Immature natural killer cell (primary cell): ENCODE measurements around the gene HOXA6. TPM values are rescaled to one million over a fixed set of nuclear protein-coding genes. Genes with fewer than 3 reads are reported as not detected.

Experiments used
- DNase-seq, 3 donors: peaks; one replicate each; pipeline ENCODE4 v3.0.0; 2022; ENCODE audit warnings: mixed read lengths in 1 of 3
- H3K27ac Mint-ChIP-seq, 6 donors: one replicate each; pipeline ENCODE4 v1.8.0; 2020; ENCODE audit warnings: mixed read lengths in 6 of 6, mild to moderate bottlenecking in 5 of 6, inconsistent platforms in 4 of 6, moderate library complexity in 3 of 6
- H3K27me3 Mint-ChIP-seq, 3 donors: one replicate each; pipeline ENCODE4 v1.8.0; 2020 to 2021; ENCODE audit warnings: low read depth in 3 of 3, mild to moderate bottlenecking in 3 of 3, mixed read lengths in 3 of 3, moderate library complexity in 3 of 3, inconsistent platforms in 1 of 3
- H3K36me3 Mint-ChIP-seq, 3 donors: one replicate each; pipeline ENCODE4 v1.8.0; 2020; ENCODE audit warnings: mixed read lengths in 3 of 3, inconsistent platforms in 2 of 3, mild to moderate bottlenecking in 2 of 3
- H3K4me1 Mint-ChIP-seq, 2 donors: one replicate each; pipeline ENCODE4 v1.8.0; 2020; ENCODE audit warnings: inconsistent platforms in 2 of 2, mild to moderate bottlenecking in 2 of 2, mixed read lengths in 2 of 2, moderate library complexity in 1 of 2
- H3K4me3 Mint-ChIP-seq, 5 donors: one replicate each; pipeline ENCODE4 v1.8.0; 2020; ENCODE audit warnings: mild to moderate bottlenecking in 5 of 5, mixed read lengths in 5 of 5, inconsistent platforms in 3 of 5, moderate library complexity in 3 of 5
- H3K9me3 Mint-ChIP-seq, 6 donors: one replicate each; pipeline ENCODE4 v1.8.0; 2020; ENCODE audit warnings: mild to moderate bottlenecking in 6 of 6, mixed read lengths in 6 of 6, inconsistent platforms in 4 of 6, moderate library complexity in 3 of 6
- polyA plus RNA-seq, 3 donors: library from polyadenylated mRNA; unstranded; fragments of 300-500 nt; fragmentation: Illumina TruSeq; gene quantifications; one replicate each; pipeline ENCODE4 v1.2.3, GENCODE V29; 2021

HOXA6 gene
- polyA plus RNA-seq, 3 donors from 2014 or later, result 0.52 to 3.8 TPM; not detected in 1

DNA sequence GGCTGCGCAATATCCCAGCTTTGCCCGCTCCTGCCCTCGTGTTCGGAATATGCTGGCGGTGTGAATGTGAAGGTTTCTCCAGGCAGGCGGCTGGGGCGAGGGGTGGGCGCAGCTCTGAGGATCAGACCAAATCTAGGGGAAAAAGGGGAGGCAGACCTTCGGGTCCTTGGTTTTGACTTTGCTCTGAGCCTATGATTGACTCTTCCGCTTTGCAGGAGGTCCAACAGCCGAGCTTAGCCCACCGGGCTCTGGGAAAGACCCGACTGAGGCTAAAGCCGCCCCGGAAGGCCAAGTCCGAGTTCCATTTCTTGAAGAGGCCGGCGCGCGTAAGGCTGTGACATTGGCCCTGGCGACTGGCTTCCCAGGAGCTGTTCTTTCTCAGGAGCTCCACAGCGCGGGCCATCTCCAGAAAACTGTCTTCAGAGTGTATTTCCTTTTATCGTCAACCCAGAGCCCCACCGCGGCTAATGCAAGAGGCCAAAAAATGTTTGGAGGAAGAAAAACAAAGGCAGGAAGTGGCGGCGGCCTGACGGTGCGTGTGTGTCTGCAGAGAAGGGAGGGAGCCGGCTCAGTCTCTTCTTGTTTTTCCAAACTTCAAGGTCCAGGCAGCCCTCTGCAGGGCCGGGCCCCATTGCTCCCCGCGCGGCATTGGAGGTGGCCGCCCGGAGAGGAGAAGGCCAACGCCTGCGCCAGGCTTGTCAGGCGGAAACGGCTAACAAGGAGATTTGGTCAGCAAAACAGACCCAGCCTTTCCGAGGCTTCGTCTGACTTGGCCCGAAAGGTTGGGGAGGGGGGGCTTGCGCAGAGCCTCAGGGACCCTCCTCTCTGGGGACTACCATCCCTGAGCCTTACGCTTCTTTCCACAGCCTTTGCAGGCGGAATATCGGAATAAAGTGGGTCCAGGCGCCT lies 41.1 kb upstream of the HOXA6 start:
- no peak for DNase-seq
- Mint-ChIP-seq H3K9me3 (no peaks in the 10 kb centered on the region), H3K27ac (peak overlapping the region in 1 of 6 donors; percentile 57), H3K36me3 (no peaks in the 10 kb centered on the region), H3K4me1 (peaks cover 64 to 72% of the 10 kb centered on the region in 2 donors), H3K27me3 (peaks cover 67 to 79% (median 79%) of the 10 kb centered on the region in 3 donors), H3K4me3 (peak overlapping the region; percentile 72 to 93 (median 85))

DNA sequence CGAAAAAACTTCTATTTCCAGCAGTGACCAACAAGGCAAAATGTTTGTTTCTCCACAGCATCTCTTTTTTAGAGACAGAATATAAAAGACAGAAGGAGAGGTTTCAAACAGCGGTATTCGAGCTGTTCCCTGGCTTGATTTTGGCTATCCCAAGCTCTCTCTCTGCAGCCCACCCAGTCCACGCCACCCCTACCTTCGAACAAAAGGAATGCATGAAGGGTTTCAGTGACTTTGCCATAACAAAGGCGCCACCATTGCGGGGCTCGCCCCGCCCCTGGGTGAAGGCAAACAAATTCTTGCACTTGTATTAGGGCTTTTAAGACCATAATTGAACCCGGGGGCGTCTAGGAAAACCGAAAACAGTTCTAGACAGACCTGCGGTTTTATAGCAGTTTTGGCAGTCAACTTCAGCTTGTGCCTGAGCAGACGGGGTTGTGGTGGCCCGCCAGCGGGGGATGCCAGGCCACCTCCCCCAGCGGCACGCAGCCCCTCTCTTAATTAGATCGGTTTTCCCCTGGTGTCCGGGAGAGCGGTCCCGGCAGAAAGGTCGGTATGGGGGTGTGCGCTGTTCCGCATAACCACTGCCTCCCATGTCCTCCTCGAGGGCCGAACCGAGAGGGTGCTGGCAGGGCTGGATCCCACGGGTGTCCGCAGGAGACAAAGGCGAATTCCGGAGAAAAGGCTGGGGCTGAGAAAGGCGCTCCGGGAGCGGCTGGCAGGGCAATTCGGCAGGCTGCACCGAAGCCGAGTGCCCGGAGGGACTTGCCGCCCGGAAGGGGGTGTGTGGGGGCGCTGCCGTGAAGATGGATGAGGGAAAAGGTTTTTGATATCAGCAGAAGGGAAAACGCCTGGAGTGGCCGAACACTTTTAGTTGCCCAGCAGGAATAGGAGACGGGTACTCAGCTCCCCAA lies 40.2 kb upstream of the HOXA6 start:
- Mint-ChIP-seq H3K4me1 (peaks cover 59 to 65% of the 10 kb centered on the region in 2 donors), H3K36me3 (no peaks in the 10 kb centered on the region), H3K9me3 (no peaks in the 10 kb centered on the region), H3K4me3 (peak overlapping the region; percentile 72 to 93 (median 85)), H3K27me3 (peaks cover 67 to 85% (median 78%) of the 10 kb centered on the region in 3 donors), H3K27ac (no peak overlapping the region)
- no peak for DNase-seq

DNA sequence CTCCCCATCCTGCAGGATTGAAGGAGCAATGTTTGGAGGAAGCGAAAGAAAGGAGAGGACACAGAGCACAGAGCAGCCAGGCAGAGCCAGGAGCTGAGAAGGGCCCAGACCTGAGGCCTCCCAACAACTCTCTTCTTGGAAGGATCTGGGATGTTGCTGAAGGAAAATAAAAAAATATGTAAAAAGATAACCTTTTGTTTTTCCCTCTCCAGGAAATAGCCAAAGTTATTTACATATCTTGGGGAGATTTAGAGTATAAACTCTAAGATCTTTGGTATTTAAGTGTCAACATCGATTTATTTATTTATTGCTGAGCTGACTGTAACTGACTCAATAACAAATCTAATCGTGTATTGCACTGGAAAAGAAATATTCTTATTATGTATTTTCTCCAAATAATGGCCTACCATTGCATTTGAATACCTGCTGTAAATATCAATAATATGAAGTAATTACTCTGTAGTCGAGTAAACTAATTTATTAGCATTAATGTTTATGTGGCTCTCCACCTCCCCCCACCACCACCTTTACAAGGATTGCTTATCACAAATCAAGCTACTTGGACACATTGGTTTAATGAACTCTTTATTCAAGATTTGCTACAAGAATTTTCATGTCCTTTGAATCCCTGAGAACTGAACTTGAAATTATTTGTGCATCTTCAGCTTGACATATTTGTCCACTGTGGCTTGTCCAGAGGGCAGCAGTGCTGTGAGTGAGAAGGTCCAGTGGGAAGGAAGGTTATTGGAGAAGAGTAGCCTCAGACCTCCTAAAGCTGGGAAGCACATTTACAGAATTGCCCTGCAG lies 39.3 kb upstream of the HOXA6 start:
- DNase-seq, result no peak
- Mint-ChIP-seq H3K4me3 (peak overlapping the region; percentile 12 to 93 (median 72)), H3K9me3 (no peaks in the 10 kb centered on the region), H3K4me1 (peaks cover 54 to 62% of the 10 kb centered on the region in 2 donors), H3K36me3 (no peaks in the 10 kb centered on the region), H3K27me3 (peaks cover 66 to 86% (median 75%) of the 10 kb centered on the region in 3 donors), H3K27ac (no peak overlapping the region)

- Mint-ChIP-seq H3K9me3 (no peaks in the 10 kb centered on the region), H3K4me1 (peaks cover 50 to 62% of the 10 kb centered on the region in 2 donors), H3K4me3 (peak overlapping the region; percentile 81 to 96 (median 86)), H3K27me3 (peaks cover 61 to 82% (median 74%) of the 10 kb centered on the region in 3 donors), H3K36me3 (no peaks in the 10 kb centered on the region), H3K27ac (peak overlapping the region in 2 of 6 donors; percentile 11 to 65)
- DNase-seq, result no peak
Measured at GRCh38 chr7:27185854-27186667, 38.5 kb upstream of the HOXA6 start.

DNA sequence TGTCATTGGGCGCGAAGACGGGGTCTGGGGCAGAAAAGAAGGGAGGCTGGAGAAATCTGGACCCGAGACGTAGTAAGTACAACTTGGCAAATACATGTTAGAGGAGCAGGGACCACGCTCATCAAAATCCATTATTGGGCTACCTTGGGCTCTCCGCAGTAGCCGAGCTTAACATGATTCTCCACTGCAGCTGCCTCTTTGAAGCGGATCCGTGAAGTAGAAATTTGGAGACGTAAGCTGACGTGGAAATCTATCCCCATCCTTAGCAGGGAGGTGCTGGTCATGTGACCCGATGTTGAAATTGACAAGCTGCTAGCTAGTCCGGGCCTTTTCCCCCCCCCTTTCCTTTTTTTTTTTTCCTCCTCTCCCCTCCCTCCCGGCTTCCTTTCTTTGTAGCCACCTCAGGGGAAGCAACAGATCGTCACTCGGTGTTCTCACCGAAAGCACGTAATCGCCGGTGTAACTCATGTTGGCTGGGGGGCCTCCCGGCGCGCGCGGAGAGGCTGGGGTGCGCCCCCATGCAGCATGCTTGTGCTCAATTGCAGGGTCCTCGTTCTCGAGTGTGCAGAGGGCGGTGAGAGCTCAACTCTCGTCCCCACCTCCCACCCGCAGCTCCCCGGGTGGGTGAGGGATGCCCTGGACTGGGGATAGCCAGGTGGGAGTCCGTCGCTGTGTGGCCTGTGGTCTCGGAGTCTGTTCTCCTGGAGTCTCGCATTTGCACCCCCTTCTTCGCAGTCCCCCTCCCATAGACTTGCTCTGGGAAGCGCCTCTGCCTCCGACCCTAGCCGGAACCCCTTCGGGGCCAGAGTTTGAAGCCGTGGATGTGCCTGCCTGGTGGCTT lies 37.7 kb upstream of the HOXA6 start, which contains the start of gene HOXA11:
HOXA11 (minus strand) TSS at position 220 of the 841 bp plus-strand sequence; CDS start at position 132, 88 bp downstream.
- Mint-ChIP-seq H3K4me3 (peak within 1 kb of the TSS; percentile 81 to 96 (median 86)), H3K4me1 (peaks cover 52 to 62% of the 10 kb centered on the region in 2 donors)
- no peak for DNase-seq

DNA sequence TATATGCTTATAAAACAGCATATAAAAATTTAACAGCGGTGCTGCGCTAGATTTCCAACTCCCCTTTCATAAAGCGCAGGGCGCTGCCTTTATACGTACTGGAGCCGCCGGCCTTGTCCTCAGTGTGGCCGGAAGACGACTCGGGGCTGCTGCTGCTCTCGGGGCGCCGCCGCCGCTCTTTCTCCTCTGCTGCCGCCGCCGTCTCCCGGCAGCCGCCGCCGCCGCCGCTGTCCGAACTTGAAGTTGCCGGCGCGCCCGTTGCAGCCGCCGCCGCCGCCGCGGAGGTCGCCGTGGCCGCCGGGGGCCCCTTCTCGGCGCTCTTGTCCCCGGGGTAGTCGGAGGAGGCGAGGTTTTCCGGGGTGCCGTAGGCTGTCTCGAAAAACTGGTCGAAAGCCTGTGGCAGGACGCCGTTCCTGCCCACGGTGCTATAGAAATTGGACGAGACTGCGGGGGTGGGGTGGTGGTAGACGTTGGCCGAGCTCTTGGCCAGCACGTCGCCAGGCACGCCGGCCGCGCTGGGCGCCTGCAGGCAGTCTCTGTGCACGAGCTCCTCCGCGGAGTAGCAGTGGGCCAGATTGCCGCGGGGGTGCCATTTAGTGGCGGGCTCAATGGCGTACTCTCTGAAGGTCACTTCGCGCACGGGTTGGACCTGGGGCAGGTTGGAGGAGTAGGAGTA lies 36.9 kb upstream of the HOXA6 start:
- H3K4me1 Mint-ChIP-seq, result peaks cover 55 to 61% of the 10 kb centered on the region in 2 donors
- peaks cover 0 to 1% (median 0%) of the 10 kb centered on the region in 6 donors for H3K9me3 Mint-ChIP-seq
- peaks cover 57 to 75% (median 71%) of the 10 kb centered on the region in 3 donors for H3K27me3 Mint-ChIP-seq
- DNase-seq, result peak in 2 of 3 donors; percentile 45 to 55
- peaks cover 0 to 5% (median 0%) of the 10 kb centered on the region in 3 donors for H3K36me3 Mint-ChIP-seq
- peak overlapping the region in 3 of 6 donors; percentile 15 to 65 (median 40) for H3K27ac Mint-ChIP-seq
- peak overlapping the region; percentile 81 to 96 (median 86) for H3K4me3 Mint-ChIP-seq

More for the DNA sequence above, 37.7 kb upstream of the HOXA6 start, which contains the start of gene HOXA11:
- Mint-ChIP-seq H3K36me3 (no peaks in the 10 kb centered on the region), H3K9me3 (no peaks in the 10 kb centered on the region), H3K27me3 (peaks cover 57 to 77% (median 68%) of the 10 kb centered on the region in 3 donors), H3K27ac (peak within 1 kb of the TSS in 4 of 6 donors; percentile 15 to 65 (median 43))

GRCh38 chr7:27183682-27184336 lies 36.2 kb upstream of the HOXA6 start:
- Mint-ChIP-seq H3K4me1 (peaks cover 52 to 58% of the 10 kb centered on the region in 2 donors), H3K9me3 (peaks cover 0 to 1% (median 0%) of the 10 kb centered on the region in 6 donors), H3K4me3 (peak overlapping the region; percentile 75 to 90 (median 82)), H3K27ac (peak overlapping the region in 2 of 6 donors; percentile 46 to 49), H3K27me3 (peaks cover 53 to 75% (median 73%) of the 10 kb centered on the region in 3 donors), H3K36me3 (peaks cover 0 to 8% (median 0%) of the 10 kb centered on the region in 3 donors)
- DNase-seq, result no peak

- H3K27ac Mint-ChIP-seq, result peak overlapping the region in 1 of 6 donors; percentile 46
- peak overlapping the region in 3 of 5 donors; percentile 82 to 90 (median 86) for H3K4me3 Mint-ChIP-seq
- peaks cover 0 to 1% (median 0%) of the 10 kb centered on the region in 6 donors for H3K9me3 Mint-ChIP-seq
- no peak for DNase-seq
- H3K36me3 Mint-ChIP-seq, result peaks cover 0 to 8% (median 0%) of the 10 kb centered on the region in 3 donors
- H3K4me1 Mint-ChIP-seq, result peaks cover 45 to 51% of the 10 kb centered on the region in 2 donors
- peaks cover 48 to 68% (median 66%) of the 10 kb centered on the region in 3 donors for H3K27me3 Mint-ChIP-seq
Measured at GRCh38 chr7:27182861-27183681, 35.5 kb upstream of the HOXA6 start.

DNA sequence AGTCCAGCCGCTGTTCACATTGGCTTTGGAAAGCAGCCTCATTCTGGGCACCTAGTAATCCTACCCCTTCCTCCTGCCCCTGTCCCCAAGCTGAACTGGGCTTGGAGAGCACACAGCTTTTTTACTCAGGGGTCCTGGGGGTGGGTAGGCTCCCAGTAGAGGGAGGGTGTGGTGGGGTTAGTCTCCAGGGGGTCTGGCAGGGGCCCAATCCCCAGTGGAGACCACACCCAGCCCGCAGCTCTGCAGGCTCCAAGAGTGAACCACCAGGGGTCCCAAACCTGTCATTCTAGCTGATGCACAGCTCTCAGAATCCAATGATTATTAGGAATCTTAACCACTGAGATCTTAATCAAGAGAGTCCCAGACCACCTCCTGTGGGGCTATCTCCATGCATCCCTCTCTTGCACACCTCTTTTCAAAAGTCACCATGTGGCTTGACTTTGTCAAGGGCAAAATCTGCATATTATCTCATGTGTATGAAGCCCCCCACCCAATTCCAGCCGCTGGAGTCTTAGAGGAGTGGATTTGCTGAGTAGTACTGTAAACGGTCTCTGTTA lies 34.8 kb upstream of the HOXA6 start:
- DNase-seq, result no peak
- peaks cover 0 to 1% (median 0%) of the 10 kb centered on the region in 6 donors for H3K9me3 Mint-ChIP-seq
- H3K27ac Mint-ChIP-seq, result no peak overlapping the region
- H3K27me3 Mint-ChIP-seq, result peaks cover 45 to 63% (median 61%) of the 10 kb centered on the region in 3 donors
- peaks cover 38 to 44% of the 10 kb centered on the region in 2 donors for H3K4me1 Mint-ChIP-seq
- H3K36me3 Mint-ChIP-seq, result peaks cover 0 to 8% (median 0%) of the 10 kb centered on the region in 3 donors
- H3K4me3 Mint-ChIP-seq, result peak overlapping the region in 2 of 5 donors; percentile 49 to 52
